Breast epithelium (tissue), 4 donors: ENCODE results near the gene HAT1. TPM values are rescaled to one million over a fixed set of nuclear protein-coding genes. Genes with fewer than 3 reads are reported as not detected.

Experiments used
- DNase-seq, 2 donors: peaks; one replicate each; pipeline ENCODE4 v3.0.0-alpha.2; 2019; ENCODE audit warnings: low spot score in 2 of 2
- H3K27ac ChIP-seq, 2 donors: fragments of 200-600 bp; sonication (generic) in 1 of 2; one replicate each; pipeline ENCODE4 v1.5.1; 2016 to 2019; ENCODE audit warnings: mild to moderate bottlenecking in 1 of 2
- H3K27me3 ChIP-seq, 2 donors: fragments of 200-600 bp; sonication (generic) in 1 of 2; one replicate each; pipeline versions ENCODE4 v1.5.1 to v1.6.0; 2017 to 2019; ENCODE audit warnings: control low read depth in 1 of 2, mild to moderate bottlenecking in 1 of 2
- H3K36me3 ChIP-seq: fragments of 200-600 bp; one replicate; pipeline ENCODE4 v1.5.1; 2019
- H3K4me1 ChIP-seq, 2 donors: fragments of 200-600 bp; sonication (generic); one replicate each; pipeline ENCODE4 v1.5.1; 2016 to 2019; ENCODE audit warnings: control low read depth in 1 of 2
- H3K4me3 ChIP-seq, 3 donors: fragments of 200-600 bp; sonication (generic); 1 replicate in 2 of 3; 2 replicates in 1 of 3; pipeline ENCODE4 v1.5.1; 2016 to 2019; ENCODE audit warnings: mild to moderate bottlenecking in 3 of 3, moderate library complexity in 2 of 3
- H3K9me3 ChIP-seq, 2 donors: fragments of 200-600 bp; sonication (generic) in 1 of 2; one replicate each; pipeline ENCODE4 v1.5.1; 2016 to 2019; ENCODE audit warnings: control low read depth in 1 of 2
- POLR2A ChIP-seq: fragments of 450-650 bp; IDR thresholded peaks from one replicate; pipeline ENCODE4 v1.6.1; 2016; ENCODE audit warnings: antibody characterized with exemption, mild to moderate bottlenecking, moderate library complexity
- POLR2AphosphoS5 ChIP-seq, 3 donors: sonication (generic); formaldehyde crosslinking; IDR thresholded peaks; one replicate each; pipeline ENCODE4 v1.6.1; 2017; ENCODE audit warnings: antibody characterized with exemption in 3 of 3
- intact Hi-C: fragments of 100-400 bp; cut with DNase I; formaldehyde crosslinking; loops from one replicate; pipeline ENCODE4 v1.15.1; 2023; ENCODE audit warnings: low total_unique reads
- total RNA-seq, 3 donors: library from RNA; depleted of rRNA; stranded (reverse); fragments of >200 nt; gene quantifications; one replicate each; pipeline ENCODE4 v1.1.0, GENCODE V29; 2016
- TF ChIP-seq, protein P1 (sequence below), 3 donors: fragments of 450-650 bp; IDR thresholded peaks; one replicate each; pipeline ENCODE4 v1.5.1; 2016 to 2017; ENCODE audit warnings: antibody characterized with exemption in 3 of 3, mild to moderate bottlenecking in 3 of 3, moderate library complexity in 3 of 3

The HAT1 gene
- total RNA-seq, 3 donors from 2014 or later, result 24.0 to 53.4 (median 35.4) TPM

DNA sequence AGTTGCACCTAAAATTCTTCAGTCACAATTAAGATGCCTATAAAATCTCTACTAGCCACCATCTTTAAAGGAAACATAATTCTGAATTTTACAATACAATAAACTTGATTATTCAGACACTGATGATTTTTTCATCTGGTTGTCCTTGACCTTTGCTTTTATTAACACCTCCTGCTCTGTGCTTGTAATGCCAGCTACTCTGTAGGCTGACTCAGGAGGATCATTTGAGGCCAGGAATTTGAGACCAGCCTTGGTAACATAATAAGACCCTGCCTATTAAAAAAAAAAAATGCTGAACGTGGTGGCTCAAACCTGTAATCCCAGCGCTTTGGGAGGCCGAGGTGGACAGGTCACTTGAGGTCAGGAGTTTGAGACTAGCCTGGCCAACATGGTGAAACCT lies 38.3 kb downstream of the HAT1 start:
- no peak overlapping the region for H3K4me3 ChIP-seq
- intact Hi-C loops, result no loop called here
- H3K4me1 ChIP-seq, result no peaks in the 10 kb centered on the region
- TF ChIP-seq, protein P1, sequence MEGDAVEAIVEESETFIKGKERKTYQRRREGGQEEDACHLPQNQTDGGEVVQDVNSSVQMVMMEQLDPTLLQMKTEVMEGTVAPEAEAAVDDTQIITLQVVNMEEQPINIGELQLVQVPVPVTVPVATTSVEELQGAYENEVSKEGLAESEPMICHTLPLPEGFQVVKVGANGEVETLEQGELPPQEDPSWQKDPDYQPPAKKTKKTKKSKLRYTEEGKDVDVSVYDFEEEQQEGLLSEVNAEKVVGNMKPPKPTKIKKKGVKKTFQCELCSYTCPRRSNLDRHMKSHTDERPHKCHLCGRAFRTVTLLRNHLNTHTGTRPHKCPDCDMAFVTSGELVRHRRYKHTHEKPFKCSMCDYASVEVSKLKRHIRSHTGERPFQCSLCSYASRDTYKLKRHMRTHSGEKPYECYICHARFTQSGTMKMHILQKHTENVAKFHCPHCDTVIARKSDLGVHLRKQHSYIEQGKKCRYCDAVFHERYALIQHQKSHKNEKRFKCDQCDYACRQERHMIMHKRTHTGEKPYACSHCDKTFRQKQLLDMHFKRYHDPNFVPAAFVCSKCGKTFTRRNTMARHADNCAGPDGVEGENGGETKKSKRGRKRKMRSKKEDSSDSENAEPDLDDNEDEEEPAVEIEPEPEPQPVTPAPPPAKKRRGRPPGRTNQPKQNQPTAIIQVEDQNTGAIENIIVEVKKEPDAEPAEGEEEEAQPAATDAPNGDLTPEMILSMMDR (IDR thresholded peaks at IDR 0.05), result no peak
- no peak for TF ChIP-seq POLR2AphosphoS5 (IDR thresholded peaks at IDR 0.05)
- TF ChIP-seq POLR2A, result no peak
- H3K36me3 ChIP-seq, result no peaks in the 10 kb centered on the region
- H3K9me3 ChIP-seq, result no peaks in the 10 kb centered on the region
- no peak for DNase-seq
- H3K27ac ChIP-seq, result no peak overlapping the region
- no peaks in the 10 kb centered on the region for H3K27me3 ChIP-seq

DNA sequence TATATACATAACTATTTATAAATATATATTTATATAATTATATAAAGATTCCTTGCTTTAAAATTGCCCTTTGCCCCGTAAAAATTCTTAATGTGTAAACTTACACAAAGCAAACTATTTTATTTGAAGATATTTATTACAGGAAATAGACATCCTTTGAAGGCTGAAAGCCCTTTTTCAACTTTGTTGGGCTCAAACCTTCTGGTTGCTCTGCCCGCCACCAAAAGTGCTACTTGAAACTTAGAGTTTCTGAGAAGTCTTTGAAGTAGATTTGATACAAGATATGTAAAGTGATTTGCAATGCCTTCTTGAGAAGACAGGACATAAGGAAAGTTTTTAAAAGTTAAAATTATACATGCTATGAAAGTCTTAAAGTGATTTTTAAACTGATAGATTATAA lies 40.9 kb downstream of the HAT1 start:
- intact Hi-C loops, result no loop called here
- Histone ChIP-seq H3K27me3 (no peaks in the 10 kb centered on the region), H3K36me3 (no peaks in the 10 kb centered on the region), H3K9me3 (no peaks in the 10 kb centered on the region), H3K4me1 (no peaks in the 10 kb centered on the region), H3K4me3 (no peak overlapping the region), H3K27ac (no peak overlapping the region)
- no peak for DNase-seq
- TF ChIP-seq POLR2AphosphoS5 (IDR thresholded peaks at IDR 0.05), result no peak
- TF ChIP-seq, protein P1 (IDR thresholded peaks at IDR 0.05), result no peak
- TF ChIP-seq POLR2A, result no peak

DNA sequence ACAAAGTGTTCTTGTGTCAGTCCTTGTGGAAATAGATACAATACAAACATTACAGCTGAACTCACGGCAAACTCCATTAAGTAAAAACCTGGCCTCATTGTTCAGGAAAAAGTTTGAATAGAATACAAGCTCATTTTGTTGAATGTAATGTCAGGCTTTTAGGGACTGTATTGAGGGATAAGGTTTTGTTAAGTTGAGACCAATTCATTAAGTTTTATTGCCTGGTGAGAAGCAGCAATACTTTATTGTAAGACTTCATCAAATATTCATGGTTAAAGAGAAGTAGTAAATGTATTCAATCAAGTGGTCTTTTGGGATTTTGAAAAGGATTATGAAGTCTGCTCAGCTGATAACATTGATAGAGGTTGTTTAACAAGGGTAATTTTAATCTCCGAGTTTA lies 42.0 kb downstream of the HAT1 start:
- no peaks in the 10 kb centered on the region for H3K9me3 ChIP-seq
- no peak overlapping the region for H3K27ac ChIP-seq
- no peaks in the 10 kb centered on the region for H3K27me3 ChIP-seq
- H3K4me3 ChIP-seq, result no peak overlapping the region
- no peaks in the 10 kb centered on the region for H3K4me1 ChIP-seq
- no peaks in the 10 kb centered on the region for H3K36me3 ChIP-seq
- intact Hi-C loops, result no loop called here
- DNase-seq, result no peak
- TF ChIP-seq POLR2AphosphoS5 (IDR thresholded peaks at IDR 0.05) (no peak), POLR2A (no peak)
- TF ChIP-seq, protein P1 (IDR thresholded peaks at IDR 0.05), result no peak

GRCh38 chr2:171965238-171965637 lies 43.0 kb downstream of the HAT1 start:
- Histone ChIP-seq H3K27me3 (no peaks in the 10 kb centered on the region), H3K9me3 (no peaks in the 10 kb centered on the region), H3K4me3 (no peak overlapping the region), H3K4me1 (no peaks in the 10 kb centered on the region), H3K36me3 (no peaks in the 10 kb centered on the region), H3K27ac (no peak overlapping the region)
- TF ChIP-seq, protein P1 (IDR thresholded peaks at IDR 0.05), result no peak
- TF ChIP-seq POLR2AphosphoS5 (IDR thresholded peaks at IDR 0.05) (no peak), POLR2A (no peak)
- intact Hi-C loops, result no loop called here
- DNase-seq, result no peak

GRCh38 chr2:171965661-171966060 lies 43.4 kb downstream of the HAT1 start:
- Histone ChIP-seq H3K27me3 (no peaks in the 10 kb centered on the region), H3K9me3 (no peaks in the 10 kb centered on the region), H3K36me3 (no peaks in the 10 kb centered on the region), H3K4me3 (no peak overlapping the region), H3K27ac (no peak overlapping the region), H3K4me1 (no peaks in the 10 kb centered on the region)
- DNase-seq, result no peak
- intact Hi-C loops, result no loop called here
- no peak for TF ChIP-seq POLR2AphosphoS5 (IDR thresholded peaks at IDR 0.05)
- TF ChIP-seq, protein P1 (IDR thresholded peaks at IDR 0.05), result no peak
- no peak for TF ChIP-seq POLR2A
